T-helper 1 cell (primary cell): Measurements from ENCODE around the gene CD69.
"Not testable (repeated sequence)": the region's sequence is repeated elsewhere in the genome, so short reads cannot be mapped to it uniquely, and the experiment has no call there.

Experiments
- DNase-seq, 5 donors: peaks; one replicate each; pipeline ENCODE4 v3.0.0-alpha.2; 2012 to 2020

Gene CD69

GRCh38 chr12:9745199-9745598, 15.5 kb downstream of the CD69 start:
- DNase-seq = no peak

GRCh38 chr12:9742661-9743060, 18.0 kb downstream of the CD69 start:
- peak in 2 of 5 donors; percentile 25 to 64 for DNase-seq

GRCh38 chr12:9741726-9742125, 19.0 kb downstream of the CD69 start:
- peak; percentile 40 to 96 (median 66) for DNase-seq

GRCh38 chr12:9740106-9740750, 20.5 kb downstream of the CD69 start:
- peak in 1 of 5 donors; percentile 61 for DNase-seq

- DNase-seq = not testable (repeated sequence)
Measured at GRCh38 chr12:9739404-9740105, 21.1 kb downstream of the CD69 start.

- DNase-seq = not testable (repeated sequence)
Measured at GRCh38 chr12:9738905-9739304, 21.8 kb downstream of the CD69 start.

- DNase-seq = peak in 1 of 5 donors; percentile 52
Measured at GRCh38 chr12:9736936-9737705, 23.6 kb downstream of the CD69 start.

- no peak for DNase-seq
Measured at GRCh38 chr12:9735601-9736000, 25.1 kb downstream of the CD69 start.

GRCh38 chr12:9732921-9733461, 27.7 kb downstream of the CD69 start, which contains the start of gene CLECL1:
CLECL1 (minus strand) TSS chr12:9733097.
- DNase-seq = peak in 1 of 5 donors; percentile 63

- DNase-seq = peak in 1 of 5 donors; percentile 68
Measured at GRCh38 chr12:9731797-9732196, 28.9 kb downstream of the CD69 start.

GRCh38 chr12:9731393-9731792, 29.3 kb downstream of the CD69 start:
- no peak for DNase-seq

- peak in 1 of 5 donors; percentile 44 for DNase-seq
Measured at GRCh38 chr12:9730591-9730990, 30.1 kb downstream of the CD69 start.

GRCh38 chr12:9730011-9730410, 30.7 kb downstream of the CD69 start:
- no peak for DNase-seq

GRCh38 chr12:9729082-9729481, 31.6 kb downstream of the CD69 start:
- no peak for DNase-seq

GRCh38 chr12:9727813-9728212, 32.9 kb downstream of the CD69 start:
- DNase-seq = no peak

GRCh38 chr12:9725213-9725870, 35.4 kb downstream of the CD69 start:
- no peak for DNase-seq

- no peak for DNase-seq
Measured at GRCh38 chr12:9724023-9724422, 36.7 kb downstream of the CD69 start.

- DNase-seq = no peak
Measured at GRCh38 chr12:9721394-9722092, 39.2 kb downstream of the CD69 start.

- no peak for DNase-seq
Measured at GRCh38 chr12:9719790-9720189, 40.9 kb downstream of the CD69 start.

GRCh38 chr12:9718968-9719367, 41.7 kb downstream of the CD69 start:
- DNase-seq = no peak

GRCh38 chr12:9717070-9717925, 43.4 kb downstream of the CD69 start:
- no peak for DNase-seq
